ENCODE data around the gene ROS1. TPM values are rescaled to one million over a fixed set of nuclear protein-coding genes. Genes with fewer than 3 reads are reported as not detected.

ROS1 gene
- total RNA-seq, 1 donor from 2014 or later = under 0.01 TPM

- H3K4me1 ChIP-seq (ENCODE audit: control insufficient read depth in 3 of 3, insufficient read depth in 3 of 3, low read length in 3 of 3) = peaks cover 6 to 18% (median 17%) of the 10 kb centered on the region in 3 donors
- H3K27me3 ChIP-seq (ENCODE audit: control insufficient read depth in 3 of 3, insufficient read depth in 3 of 3, low read length in 3 of 3) = no peaks in the 10 kb centered on the region
- peak overlapping the region in 2 of 3 donors; percentile 17 to 62 for H3K9ac ChIP-seq (ENCODE audit: low read depth in 1 of 3, low read length in 3 of 3)
- no peak overlapping the region for H3K4me3 ChIP-seq (ENCODE audit: low read length in 3 of 3)
- no peaks in the 10 kb centered on the region for H3K9me3 ChIP-seq (ENCODE audit: control insufficient read depth in 3 of 3, low read length in 3 of 3)
- H3K36me3 ChIP-seq (ENCODE audit: control insufficient read depth in 3 of 3, insufficient read depth in 3 of 3, low read length in 3 of 3) = no peaks in the 10 kb centered on the region
- H3K27ac ChIP-seq (ENCODE audit: low read depth, low read length) = peak overlapping the region; percentile 82
Observed at GRCh38 chr6:117303323-117303722, 122.4 kb downstream of the ROS1 start.

DNA sequence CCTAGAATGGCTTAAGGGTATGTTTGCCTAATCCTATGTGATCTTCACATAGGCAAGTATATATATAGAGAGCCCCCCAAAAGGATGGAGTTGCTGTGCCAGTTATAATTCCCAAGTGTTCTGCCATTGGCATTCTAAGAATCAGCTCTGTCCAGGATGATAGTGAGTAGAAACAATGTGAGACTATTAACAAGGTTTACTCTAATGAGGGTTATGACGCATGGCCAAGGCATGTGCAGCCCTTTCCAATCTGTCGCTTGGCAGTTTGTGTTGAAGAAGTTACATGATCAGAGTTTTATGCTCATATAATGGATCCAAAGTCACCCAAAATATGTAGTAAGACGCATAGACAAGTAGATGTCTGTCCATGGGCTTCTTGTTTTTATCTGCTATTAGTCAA, 126.8 kb downstream of the ROS1 start:
- no peaks in the 10 kb centered on the region for H3K27me3 ChIP-seq (ENCODE audit: control insufficient read depth in 3 of 3, insufficient read depth in 3 of 3, low read length in 3 of 3)
- H3K4me1 ChIP-seq (ENCODE audit: control insufficient read depth in 3 of 3, insufficient read depth in 3 of 3, low read length in 3 of 3) = peaks cover 6 to 12% (median 11%) of the 10 kb centered on the region in 3 donors
- peak overlapping the region; percentile 37 for H3K27ac ChIP-seq (ENCODE audit: low read depth, low read length)
- no peak overlapping the region for H3K9ac ChIP-seq (ENCODE audit: low read depth in 1 of 3, low read length in 3 of 3)
- H3K9me3 ChIP-seq (ENCODE audit: control insufficient read depth in 3 of 3, low read length in 3 of 3) = no peaks in the 10 kb centered on the region
- H3K36me3 ChIP-seq (ENCODE audit: control insufficient read depth in 3 of 3, insufficient read depth in 3 of 3, low read length in 3 of 3) = no peaks in the 10 kb centered on the region
- no peak overlapping the region for H3K4me3 ChIP-seq (ENCODE audit: low read length in 3 of 3)

DNA sequence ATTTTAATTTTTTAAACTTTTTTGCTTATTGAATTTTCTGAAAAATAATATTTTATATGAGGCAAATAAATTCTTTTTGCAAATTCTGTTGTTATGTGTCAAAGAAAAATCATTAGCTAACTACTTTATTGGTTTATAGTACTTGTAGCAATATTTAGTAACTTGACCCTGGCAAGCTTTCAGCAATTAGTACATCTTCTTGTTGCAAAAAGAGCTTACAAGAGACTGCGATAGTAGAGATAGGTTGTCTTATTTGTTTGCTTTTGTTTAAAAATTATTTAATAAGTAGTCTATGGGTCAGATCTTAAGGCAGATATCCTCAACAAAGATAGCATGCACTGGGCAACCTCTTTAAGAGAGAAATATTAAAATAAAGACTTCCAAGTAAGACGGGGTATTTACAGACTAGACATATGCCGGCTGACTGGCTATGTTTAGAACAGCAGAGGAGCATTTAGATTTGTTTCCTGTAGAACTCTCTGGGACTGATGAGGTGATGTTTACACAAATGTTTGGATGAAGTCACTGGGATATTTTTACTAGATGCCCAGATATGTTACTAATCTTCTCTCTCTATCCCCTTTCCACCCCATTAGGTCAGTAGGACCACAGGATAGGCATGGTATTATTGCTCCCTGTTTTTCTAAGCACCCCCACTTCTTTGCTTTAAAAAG, 135.4 kb downstream of the ROS1 start:
- Histone ChIP-seq H3K4me1 (ENCODE audit: control insufficient read depth in 3 of 3, insufficient read depth in 3 of 3, low read length in 3 of 3) (peaks cover 4 to 16% (median 11%) of the 10 kb centered on the region in 3 donors), H3K27me3 (ENCODE audit: control insufficient read depth in 3 of 3, insufficient read depth in 3 of 3, low read length in 3 of 3) (no peaks in the 10 kb centered on the region), H3K27ac (ENCODE audit: low read depth, low read length) (peak overlapping the region; percentile 84), H3K36me3 (ENCODE audit: control insufficient read depth in 3 of 3, insufficient read depth in 3 of 3, low read length in 3 of 3) (no peaks in the 10 kb centered on the region), H3K9me3 (ENCODE audit: control insufficient read depth in 3 of 3, low read length in 3 of 3) (no peaks in the 10 kb centered on the region), H3K4me3 (ENCODE audit: low read length in 3 of 3) (peak overlapping the region; percentile 22 to 61 (median 28)), H3K9ac (ENCODE audit: low read depth in 1 of 3, low read length in 3 of 3) (peak overlapping the region; percentile 66 to 76 (median 66))

DNA sequence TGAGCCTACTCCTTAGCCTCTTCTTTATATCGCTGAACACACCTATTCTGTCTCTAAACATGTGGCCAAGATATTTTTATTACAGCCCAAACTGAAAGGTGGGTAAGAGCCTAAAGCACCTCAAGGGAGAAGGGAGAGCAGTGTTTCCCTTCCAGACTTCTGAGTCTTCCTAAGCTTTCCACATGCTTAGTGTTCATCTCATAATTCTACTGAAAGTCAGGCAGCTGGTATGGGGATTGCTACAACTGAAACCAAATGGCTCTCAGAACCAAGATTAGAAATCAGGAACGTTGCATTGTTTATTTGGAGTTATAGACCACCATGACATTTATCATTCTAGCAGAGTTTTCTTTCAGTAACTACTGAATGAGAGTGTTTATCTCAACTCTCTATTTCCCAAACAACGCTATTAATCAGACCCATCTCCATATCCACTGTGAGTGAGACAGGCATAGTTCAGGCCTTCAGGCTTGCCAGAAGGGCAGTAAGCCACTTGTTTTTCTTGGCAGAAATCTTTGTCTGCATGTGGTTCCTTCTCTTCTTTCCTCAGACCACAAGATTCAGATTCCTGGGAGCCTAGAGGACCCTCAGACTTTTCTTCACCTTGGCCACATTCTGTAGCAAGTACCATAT, 137.5 kb downstream of the ROS1 start:
- H3K36me3 ChIP-seq (ENCODE audit: control insufficient read depth in 3 of 3, insufficient read depth in 3 of 3, low read length in 3 of 3) = no peaks in the 10 kb centered on the region
- H3K4me1 ChIP-seq (ENCODE audit: control insufficient read depth in 3 of 3, insufficient read depth in 3 of 3, low read length in 3 of 3) = peaks cover 4 to 16% (median 11%) of the 10 kb centered on the region in 3 donors
- H3K9me3 ChIP-seq (ENCODE audit: control insufficient read depth in 3 of 3, low read length in 3 of 3) = no peaks in the 10 kb centered on the region
- H3K4me3 ChIP-seq (ENCODE audit: low read length in 3 of 3) = peak overlapping the region in 1 of 3 donors; percentile 13
- H3K27ac ChIP-seq (ENCODE audit: low read depth, low read length) = peak overlapping the region; percentile 84
- H3K27me3 ChIP-seq (ENCODE audit: control insufficient read depth in 3 of 3, insufficient read depth in 3 of 3, low read length in 3 of 3) = no peaks in the 10 kb centered on the region
- peak overlapping the region in 2 of 3 donors; percentile 15 to 61 for H3K9ac ChIP-seq (ENCODE audit: low read depth in 1 of 3, low read length in 3 of 3)

- no peak overlapping the region for H3K9ac ChIP-seq (ENCODE audit: low read depth in 1 of 3, low read length in 3 of 3)
- no peaks in the 10 kb centered on the region for H3K27me3 ChIP-seq (ENCODE audit: control insufficient read depth in 3 of 3, insufficient read depth in 3 of 3, low read length in 3 of 3)
- no peaks in the 10 kb centered on the region for H3K9me3 ChIP-seq (ENCODE audit: control insufficient read depth in 3 of 3, low read length in 3 of 3)
- H3K4me1 ChIP-seq (ENCODE audit: control insufficient read depth in 3 of 3, insufficient read depth in 3 of 3, low read length in 3 of 3) = peaks cover 0 to 4% (median 0%) of the 10 kb centered on the region in 3 donors
- no peak overlapping the region for H3K27ac ChIP-seq (ENCODE audit: low read depth, low read length)
- H3K36me3 ChIP-seq (ENCODE audit: control insufficient read depth in 3 of 3, insufficient read depth in 3 of 3, low read length in 3 of 3) = no peaks in the 10 kb centered on the region
- no peak overlapping the region for H3K4me3 ChIP-seq (ENCODE audit: low read length in 3 of 3)
Observed at GRCh38 chr6:117280922-117281321, 144.8 kb downstream of the ROS1 start.

DNA sequence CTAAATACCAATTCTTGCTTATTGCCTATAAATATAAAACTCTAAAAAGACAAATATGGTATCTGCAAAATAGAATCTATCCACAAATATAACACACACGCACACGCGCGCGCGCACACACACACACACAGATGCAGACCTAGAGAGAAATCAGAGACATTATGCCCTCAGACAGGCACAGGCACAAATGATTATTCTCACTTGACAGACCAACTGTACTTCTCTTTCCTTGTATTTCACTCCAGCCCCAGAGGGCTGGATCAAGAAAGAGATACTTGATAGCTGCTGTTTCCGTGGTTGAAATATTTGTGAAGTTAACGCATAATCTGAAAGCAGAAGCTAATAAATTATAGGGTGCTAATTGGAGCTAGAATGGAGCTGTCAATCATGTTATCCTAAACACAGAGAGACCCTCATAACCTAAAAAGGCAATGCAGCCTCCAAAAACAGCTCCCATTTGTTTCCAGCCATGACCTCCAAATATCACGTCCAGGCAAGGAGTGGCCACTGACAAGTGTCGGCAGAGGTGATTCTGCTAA, 148.9 kb downstream of the ROS1 start:
- Histone ChIP-seq H3K27me3 (ENCODE audit: control insufficient read depth in 3 of 3, insufficient read depth in 3 of 3, low read length in 3 of 3) (no peaks in the 10 kb centered on the region), H3K4me3 (ENCODE audit: low read length in 3 of 3) (peak overlapping the region; percentile 15 to 54 (median 24)), H3K27ac (ENCODE audit: low read depth, low read length) (peak overlapping the region; percentile 81)

GRCh38 chr6:117275711-117276110, 150.0 kb downstream of the ROS1 start:
- peaks cover 0 to under 1% (median 0%) of the 10 kb centered on the region in 3 donors for H3K27me3 ChIP-seq (ENCODE audit: control insufficient read depth in 3 of 3, insufficient read depth in 3 of 3, low read length in 3 of 3)
- no peaks in the 10 kb centered on the region for H3K9me3 ChIP-seq (ENCODE audit: control insufficient read depth in 3 of 3, low read length in 3 of 3)
- peak overlapping the region; percentile 81 for H3K27ac ChIP-seq (ENCODE audit: low read depth, low read length)
- peaks cover 17 to 34% (median 29%) of the 10 kb centered on the region in 3 donors for H3K4me1 ChIP-seq (ENCODE audit: control insufficient read depth in 3 of 3, insufficient read depth in 3 of 3, low read length in 3 of 3)
- H3K36me3 ChIP-seq (ENCODE audit: control insufficient read depth in 3 of 3, insufficient read depth in 3 of 3, low read length in 3 of 3) = no peaks in the 10 kb centered on the region
- H3K4me3 ChIP-seq (ENCODE audit: low read length in 3 of 3) = peak overlapping the region; percentile 28 to 54 (median 35)
- peak overlapping the region; percentile 47 to 57 (median 52) for H3K9ac ChIP-seq (ENCODE audit: low read depth in 1 of 3, low read length in 3 of 3)

More for the DNA sequence above, 148.9 kb downstream of the ROS1 start:
- peaks cover 15 to 34% (median 29%) of the 10 kb centered on the region in 3 donors for H3K4me1 ChIP-seq (ENCODE audit: control insufficient read depth in 3 of 3, insufficient read depth in 3 of 3, low read length in 3 of 3)
- H3K9me3 ChIP-seq (ENCODE audit: control insufficient read depth in 3 of 3, low read length in 3 of 3) = no peaks in the 10 kb centered on the region
- H3K9ac ChIP-seq (ENCODE audit: low read depth in 1 of 3, low read length in 3 of 3) = peak overlapping the region; percentile 22 to 60 (median 47)
- H3K36me3 ChIP-seq (ENCODE audit: control insufficient read depth in 3 of 3, insufficient read depth in 3 of 3, low read length in 3 of 3) = no peaks in the 10 kb centered on the region

- Histone ChIP-seq H3K36me3 (ENCODE audit: control insufficient read depth in 3 of 3, insufficient read depth in 3 of 3, low read length in 3 of 3) (no peaks in the 10 kb centered on the region), H3K9me3 (ENCODE audit: control insufficient read depth in 3 of 3, low read length in 3 of 3) (no peaks in the 10 kb centered on the region), H3K4me3 (ENCODE audit: low read length in 3 of 3) (peak overlapping the region in 2 of 3 donors; percentile 28 to 35), H3K27me3 (ENCODE audit: control insufficient read depth in 3 of 3, insufficient read depth in 3 of 3, low read length in 3 of 3) (peaks cover 0 to 5% (median 0%) of the 10 kb centered on the region in 3 donors), H3K9ac (ENCODE audit: low read depth in 1 of 3, low read length in 3 of 3) (peak overlapping the region in 2 of 3 donors; percentile 47 to 52), H3K27ac (ENCODE audit: low read depth, low read length) (peak overlapping the region; percentile 81), H3K4me1 (ENCODE audit: control insufficient read depth in 3 of 3, insufficient read depth in 3 of 3, low read length in 3 of 3) (peaks cover 17 to 34% (median 31%) of the 10 kb centered on the region in 3 donors)
Observed at GRCh38 chr6:117275205-117275604, 150.5 kb downstream of the ROS1 start.

DNA sequence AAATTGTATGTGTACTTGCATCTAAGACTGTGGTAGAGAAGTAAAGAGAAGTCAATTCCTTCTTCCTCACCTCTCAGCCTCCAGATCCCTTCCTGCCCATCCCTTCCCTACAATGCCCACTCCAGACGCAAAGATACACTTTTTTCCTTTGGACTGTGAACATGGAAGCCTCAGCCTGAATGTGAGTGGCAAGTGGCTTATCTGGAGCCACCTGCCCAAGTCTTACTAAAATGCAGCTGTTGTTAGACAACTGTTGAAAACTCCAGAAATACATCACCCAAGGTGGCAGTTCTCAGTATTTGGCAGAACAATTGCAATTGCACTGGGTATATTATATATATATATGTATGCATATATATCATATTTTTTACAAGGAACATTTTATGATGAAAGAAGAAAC, 152.9 kb downstream of the ROS1 start:
- H3K4me3 ChIP-seq (ENCODE audit: low read length in 3 of 3) = peak overlapping the region in 1 of 3 donors; percentile 45
- H3K27me3 ChIP-seq (ENCODE audit: control insufficient read depth in 3 of 3, insufficient read depth in 3 of 3, low read length in 3 of 3) = peaks cover 0 to 17% (median 0%) of the 10 kb centered on the region in 3 donors
- H3K36me3 ChIP-seq (ENCODE audit: control insufficient read depth in 3 of 3, insufficient read depth in 3 of 3, low read length in 3 of 3) = peaks cover 0 to 2% (median 0%) of the 10 kb centered on the region in 3 donors
- peaks cover 31 to 48% (median 40%) of the 10 kb centered on the region in 3 donors for H3K4me1 ChIP-seq (ENCODE audit: control insufficient read depth in 3 of 3, insufficient read depth in 3 of 3, low read length in 3 of 3)
- peak overlapping the region; percentile 59 for H3K27ac ChIP-seq (ENCODE audit: low read depth, low read length)
- H3K9ac ChIP-seq (ENCODE audit: low read depth in 1 of 3, low read length in 3 of 3) = peak overlapping the region in 1 of 3 donors; percentile 9
- no peaks in the 10 kb centered on the region for H3K9me3 ChIP-seq (ENCODE audit: control insufficient read depth in 3 of 3, low read length in 3 of 3)

All from skeletal muscle tissue (tissue), 4 donors.